Stimulated activated CD8-positive, alpha-beta memory T cell treated with anti-CD3 and anti-CD28 coated beads, Interleukin-15, amount 100 ng/mL, for 24 hours (primary cell): Measurements from ENCODE around the gene MATN4.
A peak's percentile ranks its signal among the peaks of the same experiment; 100 is the strongest.

Source experiments
- DNase-seq: peaks from one replicate; pipeline ENCODE4 v3.0.0-alpha.2; 2020; ENCODE audit warnings: low read depth

MATN4 gene

GRCh38 chr20:45315672-45316071 is 7.6 kb upstream of the MATN4 start:
- DNase-seq = no peak

GRCh38 chr20:45313943-45314342 is 5.8 kb upstream of the MATN4 start:
- DNase-seq = no peak

GRCh38 chr20:45313065-45313695 is 5.1 kb upstream of the MATN4 start:
- DNase-seq = no peak

GRCh38 chr20:45312241-45312640 is 4.1 kb upstream of the MATN4 start:
- no peak for DNase-seq

GRCh38 chr20:45311589-45312211 is 3.6 kb upstream of the MATN4 start:
- DNase-seq = peak; percentile 57

- no peak for DNase-seq
Measured at GRCh38 chr20:45309075-45309474, 976 bp upstream of the MATN4 start.

- DNase-seq = no peak
Measured at GRCh38 chr20:45307076-45307640, 941 bp downstream of the MATN4 start.

GRCh38 chr20:45306431-45306982 is 1.6 kb downstream of the MATN4 start, which contains the start of gene RBPJL:
TSS of gene RBPJL (plus strand) at chr20:45306840. CDS start at chr20:45306923, 83 bp downstream.
- DNase-seq = peak; percentile 31

- no peak for DNase-seq
Measured at GRCh38 chr20:45305262-45305661, 2.8 kb downstream of the MATN4 start.

GRCh38 chr20:45304464-45304999 is 3.6 kb downstream of the MATN4 start:
- no peak for DNase-seq

- DNase-seq = no peak
Measured at GRCh38 chr20:45303586-45304463, 4.3 kb downstream of the MATN4 start.

- no peak for DNase-seq
Measured at GRCh38 chr20:45301824-45302271, 6.3 kb downstream of the MATN4 start.

GRCh38 chr20:45300961-45301360 is 7.1 kb downstream of the MATN4 start:
- no peak for DNase-seq

- DNase-seq = no peak
Measured at GRCh38 chr20:45299786-45300185, 8.3 kb downstream of the MATN4 start.

- no peak for DNase-seq
Measured at GRCh38 chr20:45297786-45298497, 10.2 kb downstream of the MATN4 start.

- DNase-seq = no peak
Measured at GRCh38 chr20:45294659-45295058, 13.4 kb downstream of the MATN4 start.

- DNase-seq = no peak
Measured at GRCh38 chr20:45294003-45294368, 14.1 kb downstream of the MATN4 start.

GRCh38 chr20:45293041-45294002 is 14.8 kb downstream of the MATN4 start:
- peak; percentile 78 for DNase-seq

- no peak for DNase-seq
Measured at GRCh38 chr20:45292343-45292742, 15.8 kb downstream of the MATN4 start.

GRCh38 chr20:45291526-45291925 is 16.6 kb downstream of the MATN4 start:
- no peak for DNase-seq
